Measurements from ENCODE around the gene COLEC11.

Gene COLEC11

DNA sequence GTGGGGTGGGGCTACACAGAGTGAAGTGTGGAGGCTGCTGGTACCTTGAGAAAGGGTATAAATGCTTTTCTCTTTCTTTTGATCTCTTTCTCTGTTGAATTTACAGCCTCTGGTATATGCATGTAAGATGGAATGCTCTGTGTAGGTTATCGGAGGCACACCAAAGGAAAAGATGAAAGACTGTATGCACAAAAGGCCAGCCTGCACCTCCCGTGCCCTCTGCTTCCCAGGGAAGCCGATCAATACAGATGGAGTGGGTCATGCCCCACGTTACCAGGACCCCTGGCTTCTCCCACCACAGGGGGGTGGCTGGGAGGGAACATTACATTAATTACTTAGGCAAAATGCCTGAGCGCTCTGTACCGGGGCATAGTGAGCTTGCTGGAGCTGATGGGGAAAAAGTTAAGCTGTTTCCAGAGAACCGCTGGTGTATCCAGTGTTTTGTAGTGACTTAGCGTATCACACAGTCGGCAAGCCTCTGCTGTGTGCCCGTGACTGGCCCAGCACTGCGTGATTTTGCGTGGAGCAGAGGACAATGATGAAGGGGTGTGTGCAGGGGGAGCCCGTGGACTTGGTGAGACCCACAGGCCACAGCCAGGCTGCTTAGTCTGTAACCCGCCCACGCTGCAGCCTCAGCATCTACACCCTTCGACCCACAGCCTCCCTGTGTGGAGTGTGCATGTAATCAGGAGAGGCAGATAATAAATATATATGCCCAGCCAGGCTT, 71.1 kb downstream of the COLEC11 start:
- H3K27me3 Mint-ChIP-seq (ENCODE audit: low read depth, poor library complexity) = peaks cover 14% of the 10 kb centered on the region
- H3K27ac Mint-ChIP-seq = no peak overlapping the region
- no peak overlapping the region for H3K4me3 Mint-ChIP-seq
- H3K4me1 Mint-ChIP-seq = peaks cover 21% of the 10 kb centered on the region
- H3K9me3 Mint-ChIP-seq = peaks cover 8% of the 10 kb centered on the region
- no peak for DNase-seq
- H3K36me3 Mint-ChIP-seq (ENCODE audit: low read depth) = no peaks in the 10 kb centered on the region
- TF ChIP-seq CTCF (IDR thresholded peaks at IDR 0.05) = no peak

GRCh38 chr2:3666613-3666975, 71.7 kb downstream of the COLEC11 start:
- H3K4me3 Mint-ChIP-seq = no peak overlapping the region
- H3K4me1 Mint-ChIP-seq = peaks cover 16% of the 10 kb centered on the region
- no peak for TF ChIP-seq CTCF (IDR thresholded peaks at IDR 0.05)
- DNase-seq = no peak
- H3K27me3 Mint-ChIP-seq (ENCODE audit: low read depth, poor library complexity) = peaks cover 14% of the 10 kb centered on the region
- H3K9me3 Mint-ChIP-seq = peaks cover 8% of the 10 kb centered on the region
- no peak overlapping the region for H3K27ac Mint-ChIP-seq
- no peaks in the 10 kb centered on the region for H3K36me3 Mint-ChIP-seq (ENCODE audit: low read depth)

DNA sequence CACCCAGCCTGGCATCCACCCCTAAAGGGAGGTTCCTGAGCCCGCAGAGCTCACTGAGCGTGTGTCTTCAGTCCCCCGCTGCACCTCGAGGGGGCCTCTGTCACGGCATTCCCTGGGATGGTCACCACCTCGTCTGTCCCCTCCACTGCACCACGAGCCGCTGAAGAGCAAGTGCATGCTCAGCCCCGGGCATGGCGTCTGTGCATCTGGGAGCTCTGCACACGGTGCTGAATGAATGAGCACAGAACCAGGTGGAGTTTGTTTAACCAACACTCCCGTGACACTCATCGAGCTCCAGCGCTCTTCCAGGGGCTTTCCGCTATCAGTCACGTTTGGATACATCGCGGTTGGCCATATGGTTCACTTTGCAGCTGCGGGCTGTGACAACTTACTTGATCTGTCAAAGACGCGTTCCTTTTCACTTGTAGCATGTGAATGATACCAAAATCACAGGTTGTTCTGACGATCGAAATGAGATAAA, 72.3 kb downstream of the COLEC11 start:
- H3K36me3 Mint-ChIP-seq (ENCODE audit: low read depth) = no peaks in the 10 kb centered on the region
- H3K27ac Mint-ChIP-seq = no peak overlapping the region

GRCh38 chr2:3669656-3670055, 74.7 kb downstream of the COLEC11 start:
- H3K36me3 Mint-ChIP-seq (ENCODE audit: low read depth) = no peaks in the 10 kb centered on the region
- H3K27ac Mint-ChIP-seq = no peak overlapping the region
- H3K27me3 Mint-ChIP-seq (ENCODE audit: low read depth, poor library complexity) = peaks cover 19% of the 10 kb centered on the region
- no peak for DNase-seq
- peaks cover 8% of the 10 kb centered on the region for H3K9me3 Mint-ChIP-seq
- H3K4me3 Mint-ChIP-seq = no peak overlapping the region
- TF ChIP-seq CTCF (IDR thresholded peaks at IDR 0.05) = no peak
- peaks cover 14% of the 10 kb centered on the region for H3K4me1 Mint-ChIP-seq

More for the DNA sequence above, 72.3 kb downstream of the COLEC11 start:
- peaks cover 14% of the 10 kb centered on the region for H3K27me3 Mint-ChIP-seq (ENCODE audit: low read depth, poor library complexity)
- peaks cover 14% of the 10 kb centered on the region for H3K4me1 Mint-ChIP-seq
- no peak for TF ChIP-seq CTCF (IDR thresholded peaks at IDR 0.05)
- H3K9me3 Mint-ChIP-seq = peaks cover 8% of the 10 kb centered on the region
- no peak for DNase-seq
- H3K4me3 Mint-ChIP-seq = no peak overlapping the region

DNA sequence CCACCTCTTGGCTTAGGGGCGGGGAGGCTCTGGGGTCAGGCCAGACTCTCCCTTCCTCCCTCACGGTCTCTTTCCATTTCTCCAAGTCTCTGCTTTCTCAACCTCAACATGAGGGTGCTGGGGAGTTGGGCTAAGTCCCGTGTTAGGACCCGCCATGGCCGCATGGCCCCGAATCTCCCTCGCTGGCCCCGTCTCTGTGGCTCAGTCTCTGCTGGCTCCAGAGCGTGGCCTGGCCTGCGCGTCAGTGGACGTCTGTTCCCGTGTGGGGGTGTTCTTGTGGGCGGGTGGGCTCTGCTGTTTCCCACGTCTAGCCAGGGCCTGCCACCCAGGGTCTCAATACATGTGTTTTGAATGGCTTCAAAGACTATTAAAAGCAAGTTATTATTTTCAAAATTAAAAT, 75.5 kb downstream of the COLEC11 start:
- Mint-ChIP-seq H3K9me3 (peaks cover 8% of the 10 kb centered on the region), H3K27me3 (ENCODE audit: low read depth, poor library complexity) (peaks cover 23% of the 10 kb centered on the region), H3K4me3 (no peak overlapping the region), H3K4me1 (peaks cover 14% of the 10 kb centered on the region), H3K36me3 (ENCODE audit: low read depth) (no peaks in the 10 kb centered on the region), H3K27ac (no peak overlapping the region)
- DNase-seq = no peak
- no peak for TF ChIP-seq CTCF (IDR thresholded peaks at IDR 0.05)

GRCh38 chr2:3670941-3671340, 76.0 kb downstream of the COLEC11 start:
- H3K36me3 Mint-ChIP-seq (ENCODE audit: low read depth) = no peaks in the 10 kb centered on the region
- no peak overlapping the region for H3K27ac Mint-ChIP-seq
- peaks cover 14% of the 10 kb centered on the region for H3K4me1 Mint-ChIP-seq
- H3K27me3 Mint-ChIP-seq (ENCODE audit: low read depth, poor library complexity) = peaks cover 26% of the 10 kb centered on the region
- no peak for DNase-seq
- peaks cover 8% of the 10 kb centered on the region for H3K9me3 Mint-ChIP-seq
- TF ChIP-seq CTCF (IDR thresholded peaks at IDR 0.05) = no peak
- H3K4me3 Mint-ChIP-seq = no peak overlapping the region

Measured in nephron progenitor cell (in vitro differentiated cells).